BJ (cell line): ENCODE measurements around the gene SMC6. TPM values are rescaled to one million over a fixed set of nuclear protein-coding genes. Genes with fewer than 3 reads are reported as not detected.

ENCODE experiments used
- CTCF ChIA-PET: fragments of 350-600 bp; formaldehyde crosslinking; extraction: SDS; loops from one replicate; lab custom pipeline; 2021; ENCODE audit warnings: antibody characterized with exemption, inconsistent platforms; lab: Yijun Ruan, JAX
- POLR2A ChIA-PET: fragments of 300-600 bp; sonication (Branson Sonifier 250); formaldehyde crosslinking; extraction: SDS; loops from one replicate; lab custom pipeline; 2021; ENCODE audit warnings: antibody characterized with exemption; lab: Charles Lee
- DNase-seq: peaks from one replicate; pipeline ENCODE4 v3.0.0-alpha.2; 2011; ENCODE audit warnings: low read depth
- H3K27me3 ChIP-seq: 2 replicates; pipeline ENCODE4 v1.6.0; 2011; ENCODE audit warnings: low read length; ENCODE audit not compliant: control insufficient read depth, insufficient read depth
- H3K36me3 ChIP-seq: 2 replicates; pipeline ENCODE4 v1.5.1; 2011; ENCODE audit warnings: low read length; ENCODE audit not compliant: control insufficient read depth, insufficient read depth
- H3K4me3 ChIP-seq: 2 replicates; pipeline ENCODE4 v1.5.1; 2011; ENCODE audit warnings: low read depth, mild to moderate bottlenecking, control low read depth, low read length
- polyA plus RNA-seq: library from polyadenylated mRNA; depleted of rRNA; stranded (reverse); fragments of >200 nt; gene quantifications from 2 replicates; pipeline ENCODE4 v1.2.3, GENCODE V29; 2011
- TF ChIP-seq, protein P1 (sequence below): IDR thresholded peaks from 2 replicates; pipeline ENCODE4 v1.5.1; 2011; ENCODE audit warnings: low read depth, mild to moderate bottlenecking, control low read depth, inconsistent platforms, low read length, moderate library complexity; ENCODE audit not compliant: insufficient read depth

The SMC6 gene
- polyA plus RNA-seq, 1 experiment: 5.2 TPM

GRCh38 chr2:17719562-17720371 lies 33.8 kb downstream of the SMC6 start:
- DNase-seq: no peak
- ChIA-PET CTCF (interaction anchor here (0.6 to 3.8 kb wide), 25 partner anchors 8 to 659 kb away, joined by 3 to 48 read pairs (median 4); partner anchors contain the start of genes GEN1 and MSGN1), POLR2A (no interaction called here)
- H3K27me3 ChIP-seq: no peaks in the 10 kb centered on the region
- H3K36me3 ChIP-seq: peaks cover 3% of the 10 kb centered on the region; the same call in 1 of the 2 replicates
- H3K4me3 ChIP-seq: no peak overlapping the region
- TF ChIP-seq, protein P1, sequence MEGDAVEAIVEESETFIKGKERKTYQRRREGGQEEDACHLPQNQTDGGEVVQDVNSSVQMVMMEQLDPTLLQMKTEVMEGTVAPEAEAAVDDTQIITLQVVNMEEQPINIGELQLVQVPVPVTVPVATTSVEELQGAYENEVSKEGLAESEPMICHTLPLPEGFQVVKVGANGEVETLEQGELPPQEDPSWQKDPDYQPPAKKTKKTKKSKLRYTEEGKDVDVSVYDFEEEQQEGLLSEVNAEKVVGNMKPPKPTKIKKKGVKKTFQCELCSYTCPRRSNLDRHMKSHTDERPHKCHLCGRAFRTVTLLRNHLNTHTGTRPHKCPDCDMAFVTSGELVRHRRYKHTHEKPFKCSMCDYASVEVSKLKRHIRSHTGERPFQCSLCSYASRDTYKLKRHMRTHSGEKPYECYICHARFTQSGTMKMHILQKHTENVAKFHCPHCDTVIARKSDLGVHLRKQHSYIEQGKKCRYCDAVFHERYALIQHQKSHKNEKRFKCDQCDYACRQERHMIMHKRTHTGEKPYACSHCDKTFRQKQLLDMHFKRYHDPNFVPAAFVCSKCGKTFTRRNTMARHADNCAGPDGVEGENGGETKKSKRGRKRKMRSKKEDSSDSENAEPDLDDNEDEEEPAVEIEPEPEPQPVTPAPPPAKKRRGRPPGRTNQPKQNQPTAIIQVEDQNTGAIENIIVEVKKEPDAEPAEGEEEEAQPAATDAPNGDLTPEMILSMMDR: peak; percentile 76

DNA sequence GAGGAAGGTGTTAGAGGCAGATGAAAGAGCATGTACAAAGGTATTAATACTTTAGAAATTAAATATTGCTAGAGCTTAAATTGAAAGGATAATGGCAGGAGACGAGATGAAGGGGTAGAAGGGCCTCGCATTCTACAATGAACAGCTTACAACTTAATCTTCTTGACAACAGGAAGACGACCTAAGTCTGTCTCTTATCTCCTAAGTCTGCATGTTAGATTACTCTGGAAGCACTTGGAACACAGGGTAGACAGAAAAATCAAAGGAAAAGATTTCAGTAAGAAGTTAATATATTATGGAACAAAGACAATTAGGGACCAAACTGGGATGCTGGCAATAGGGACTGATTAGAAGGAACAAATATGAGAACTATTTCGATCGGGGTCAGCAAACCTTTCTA lies 34.9 kb downstream of the SMC6 start:
- ChIA-PET POLR2A (no interaction called here), CTCF (interaction anchor here (0.7 to 3.8 kb wide), 10 partner anchors 8 to 399 kb away, joined by 3 to 48 read pairs (median 8); no protein-coding TSS in a partner anchor)
- no peak for DNase-seq

GRCh38 chr2:17717666-17718065 lies 35.9 kb downstream of the SMC6 start:
- Histone ChIP-seq H3K36me3 (peaks cover 8% of the 10 kb centered on the region), H3K4me3 (no peak overlapping the region), H3K27me3 (no peaks in the 10 kb centered on the region)
- TF ChIP-seq, protein P1: no peak
- ChIA-PET POLR2A (interaction anchor here (0.6 kb wide), 1 partner anchor 36 kb away, joined by 6 read pairs; the partner anchor contains the start of genes GEN1 and SMC6), CTCF (interaction anchor here (0.7 to 3.8 kb wide), 3 partner anchors 9 to 113 kb away, joined by 3 to 48 read pairs (median 8); no protein-coding TSS in a partner anchor)
- DNase-seq: no peak

More for the DNA sequence above, 34.9 kb downstream of the SMC6 start:
- H3K4me3 ChIP-seq: no peak overlapping the region
- TF ChIP-seq, protein P1: no peak
- peaks cover 5% of the 10 kb centered on the region for H3K36me3 ChIP-seq
- H3K27me3 ChIP-seq: no peaks in the 10 kb centered on the region

GRCh38 chr2:17713291-17713690 lies 40.3 kb downstream of the SMC6 start:
- POLR2A ChIA-PET: no interaction called here
- Histone ChIP-seq H3K27me3 (no peaks in the 10 kb centered on the region), H3K36me3 (peaks cover 7% of the 10 kb centered on the region), H3K4me3 (no peak overlapping the region)
- DNase-seq: no peak
- TF ChIP-seq, protein P1: no peak
- CTCF ChIA-PET: no interaction called here

GRCh38 chr2:17710547-17711248 lies 42.9 kb downstream of the SMC6 start:
- Histone ChIP-seq H3K36me3 (peaks cover 6% of the 10 kb centered on the region), H3K4me3 (no peak overlapping the region), H3K27me3 (no peaks in the 10 kb centered on the region)
- ChIA-PET POLR2A (no interaction called here), CTCF (interaction anchor here (2.0 kb wide), 1 partner anchor 9 kb away, joined by 6 read pairs; no protein-coding TSS in a partner anchor)
- TF ChIP-seq, protein P1: no peak
- no peak for DNase-seq
